HL-60/S4 treated with phorbol 12-myristate 13-acetate at 8.2 ng/mL for 4 days and 3 days (cell line): Measurements from ENCODE around the gene HS3ST4.

Experiments
- in situ Hi-C: fragments of 300-500 bp; cut with MboI; formaldehyde crosslinking; loops from 2 replicates; pipeline ENCODE4 v1.15.0; 2022; ENCODE audit warnings: low sequenced_read_pairs

HS3ST4 gene

DNA sequence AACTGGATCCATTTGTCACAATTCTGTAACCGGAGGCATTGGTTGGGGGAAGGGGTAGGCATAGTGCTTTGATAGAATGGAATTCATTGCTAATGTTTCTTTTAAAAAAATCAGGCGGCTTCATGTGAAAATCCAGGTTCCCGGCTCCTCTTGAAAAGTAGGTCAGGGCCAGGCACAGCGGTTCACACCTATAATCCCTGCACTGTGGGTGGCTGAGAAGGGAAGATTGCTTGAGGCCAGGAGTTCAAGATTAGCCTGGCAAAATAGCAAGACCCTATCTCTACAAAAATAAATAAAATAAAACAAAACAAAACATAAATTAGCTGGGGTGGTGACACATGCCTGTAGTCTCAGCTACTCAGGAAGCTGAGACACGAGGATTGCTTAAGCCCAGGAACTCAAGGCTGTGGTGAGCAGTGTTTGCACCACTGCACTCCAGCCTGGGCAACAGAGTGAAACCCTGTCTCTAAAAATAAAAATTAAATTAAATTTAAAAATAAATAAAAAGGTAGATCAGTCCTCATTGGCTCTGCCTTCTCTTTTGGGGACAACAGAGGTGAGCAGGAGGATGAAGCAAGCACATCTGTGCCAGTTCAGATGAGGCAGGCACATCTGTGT, 466.5 kb downstream of the HS3ST4 start:
- in situ Hi-C loops: no loop called here

DNA sequence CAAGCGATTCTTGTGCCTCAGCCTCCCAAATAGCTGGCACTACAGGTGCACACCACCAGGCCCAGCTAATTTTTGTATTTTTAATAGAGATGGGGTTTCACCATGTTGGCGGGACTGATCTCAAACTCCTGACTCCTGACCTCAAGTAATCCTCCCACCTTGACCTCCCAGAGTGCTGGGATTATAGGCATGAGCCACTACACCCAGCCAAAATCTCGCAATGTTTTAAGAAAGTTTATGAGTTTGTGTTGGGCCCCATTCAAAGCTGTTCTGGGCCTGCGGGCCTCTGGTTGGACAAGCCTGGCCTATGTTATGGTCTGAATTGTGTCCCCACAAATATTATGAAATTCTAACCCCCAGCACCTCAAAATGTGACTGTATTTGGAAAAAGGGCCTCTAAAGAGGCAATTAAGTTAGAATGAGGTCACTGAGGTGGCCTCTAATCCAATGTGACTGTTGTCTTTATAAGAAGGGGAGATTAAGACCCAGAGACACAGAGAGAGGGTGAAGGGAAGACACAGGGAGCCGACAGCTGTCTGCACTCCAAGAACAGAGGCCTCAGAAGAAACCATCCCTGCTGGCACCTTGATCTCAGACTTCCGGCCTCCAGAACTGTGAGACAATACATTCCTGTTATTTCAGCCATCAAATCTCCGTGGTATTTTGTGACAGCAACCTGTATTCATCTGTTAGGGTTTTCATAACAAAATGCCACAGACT, 469.9 kb downstream of the HS3ST4 start:
- in situ Hi-C loops: no loop called here

DNA sequence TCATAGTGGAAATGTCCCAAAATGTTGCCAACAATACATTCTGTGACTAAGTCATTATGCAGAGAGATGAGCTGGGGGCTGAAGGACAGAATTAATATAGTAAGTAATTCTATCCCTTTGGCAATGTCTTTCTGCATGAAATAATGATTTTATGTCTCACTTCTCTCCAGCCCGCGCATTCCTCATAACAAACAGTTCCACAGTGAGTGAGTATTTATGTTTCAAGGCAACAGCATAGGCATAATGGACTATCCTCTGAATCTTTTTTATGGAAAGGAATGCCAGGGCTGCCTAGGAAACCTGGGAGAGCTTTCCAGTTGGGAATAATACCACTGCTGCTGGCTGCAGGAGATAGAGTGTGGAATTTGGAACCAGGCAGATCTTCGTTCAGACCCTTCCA, 477.7 kb downstream of the HS3ST4 start:
- in situ Hi-C loops: no loop called here

DNA sequence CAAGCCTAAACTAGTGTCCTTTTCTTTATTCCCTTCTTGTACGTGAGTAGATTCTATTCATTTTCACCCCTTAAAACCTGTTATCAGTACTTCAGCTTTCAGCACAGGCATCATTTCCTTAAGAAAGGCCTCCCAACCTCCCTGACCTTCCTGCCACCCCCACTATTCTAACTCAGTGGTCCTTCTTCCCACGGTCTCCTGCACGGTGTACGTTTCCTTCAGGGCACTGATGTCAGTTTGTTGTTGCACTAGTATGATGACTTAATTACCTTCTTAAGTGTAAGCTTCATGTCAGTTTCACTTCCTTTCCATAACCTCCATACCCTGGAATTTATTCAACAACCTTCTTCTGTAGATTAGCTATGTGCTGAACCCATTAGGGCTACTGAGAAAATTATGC, 484.2 kb downstream of the HS3ST4 start:
- in situ Hi-C loops: no loop called here

DNA sequence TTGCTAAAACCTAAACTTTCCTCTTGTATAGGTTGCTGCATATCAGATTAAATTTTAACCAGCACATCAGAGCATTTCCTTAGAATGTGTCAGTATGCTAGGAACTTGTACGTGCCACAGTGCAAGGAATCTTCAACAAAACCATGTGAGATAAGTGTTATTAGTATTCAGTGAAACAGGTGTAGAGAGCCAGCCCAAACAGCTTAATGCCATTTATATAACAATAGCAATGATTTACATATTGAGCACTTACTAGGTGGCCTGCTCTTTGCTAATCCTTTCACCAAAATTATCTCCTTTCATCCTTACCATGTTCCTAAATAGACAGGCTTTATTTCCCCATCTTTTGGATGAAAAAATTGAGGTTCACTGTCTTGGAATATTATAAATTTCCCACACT, 485.7 kb downstream of the HS3ST4 start:
- in situ Hi-C loops: no loop called here

DNA sequence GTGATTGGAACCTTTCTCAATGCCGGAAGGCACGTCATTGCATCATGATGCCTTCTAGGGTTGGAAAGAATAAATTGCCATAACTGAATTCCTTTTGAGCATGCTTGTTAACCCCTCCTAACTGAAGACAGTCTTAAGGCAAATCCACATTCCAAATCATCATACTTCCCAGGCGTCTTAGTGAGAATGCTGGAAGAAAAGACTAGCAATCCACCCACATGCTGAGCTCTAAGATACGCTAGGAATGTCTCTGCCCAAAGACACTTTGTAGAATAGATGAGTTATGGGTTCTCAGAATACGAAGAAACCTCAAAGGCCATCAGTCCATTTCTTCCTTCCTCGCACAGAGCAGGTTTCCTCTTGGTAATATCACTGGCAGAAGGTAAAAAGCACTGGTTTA, 486.5 kb downstream of the HS3ST4 start:
- in situ Hi-C loops: no loop called here

DNA sequence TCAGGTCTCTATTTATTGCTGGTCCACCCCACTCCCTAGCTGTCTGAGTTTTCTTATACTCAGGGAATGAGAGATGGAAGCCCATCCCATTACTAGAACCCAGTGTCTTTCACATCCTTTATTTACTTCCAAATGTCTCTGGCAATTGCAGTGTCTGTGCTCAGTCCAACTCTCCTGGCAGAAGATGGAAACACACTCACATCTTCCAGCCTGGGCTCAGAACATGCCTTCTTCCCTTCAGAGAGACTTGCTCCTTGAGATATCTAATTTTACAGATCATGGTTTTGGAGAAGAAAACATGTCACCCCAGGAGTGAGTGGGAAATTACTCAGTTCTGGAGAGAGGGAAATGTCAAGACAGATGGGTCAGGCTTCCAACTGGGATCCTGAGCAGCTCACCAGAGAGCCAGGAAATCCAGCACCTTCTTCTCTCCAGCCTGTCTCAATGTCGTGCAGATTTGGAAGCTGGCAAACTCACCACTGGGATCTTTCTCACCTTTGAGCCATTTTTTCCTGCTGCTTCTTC, 494.4 kb downstream of the HS3ST4 start:
- in situ Hi-C loops: no loop called here
